GM19351 (cell line): ENCODE measurements around the gene SLC22A16.

Source experiments
- ATAC-seq: cut with Tn5 transposase; IDR thresholded peaks from one replicate; pipeline ENCODE4 v1.9.1; 2021; ENCODE audit warnings: mild to moderate bottlenecking, moderate library complexity; ENCODE audit not compliant: unreplicated experiment

Gene SLC22A16

GRCh38 chr6:110408901-110409300 is 67.5 kb downstream of the SLC22A16 start:
- ATAC-seq, result no peak

DNA sequence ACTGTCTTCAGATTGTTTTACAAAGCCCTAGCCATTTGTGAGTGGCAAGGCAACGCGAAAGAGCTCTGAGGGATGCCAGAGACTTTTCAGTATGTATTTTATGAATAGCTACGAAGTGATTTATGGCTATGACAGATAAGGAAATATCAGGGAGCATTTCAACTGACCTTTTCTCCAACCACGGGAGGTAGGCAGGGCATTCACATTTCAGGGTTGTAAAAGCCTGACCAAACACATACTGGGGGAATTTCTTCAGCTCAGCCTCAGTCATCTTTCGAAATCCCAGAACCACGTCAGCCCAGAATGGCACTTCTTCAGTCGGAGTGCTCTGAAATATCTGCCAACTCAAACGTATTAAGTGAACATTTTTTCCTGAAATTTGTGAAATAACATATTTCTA is 71.8 kb downstream of the SLC22A16 start:
- no peak for ATAC-seq

DNA sequence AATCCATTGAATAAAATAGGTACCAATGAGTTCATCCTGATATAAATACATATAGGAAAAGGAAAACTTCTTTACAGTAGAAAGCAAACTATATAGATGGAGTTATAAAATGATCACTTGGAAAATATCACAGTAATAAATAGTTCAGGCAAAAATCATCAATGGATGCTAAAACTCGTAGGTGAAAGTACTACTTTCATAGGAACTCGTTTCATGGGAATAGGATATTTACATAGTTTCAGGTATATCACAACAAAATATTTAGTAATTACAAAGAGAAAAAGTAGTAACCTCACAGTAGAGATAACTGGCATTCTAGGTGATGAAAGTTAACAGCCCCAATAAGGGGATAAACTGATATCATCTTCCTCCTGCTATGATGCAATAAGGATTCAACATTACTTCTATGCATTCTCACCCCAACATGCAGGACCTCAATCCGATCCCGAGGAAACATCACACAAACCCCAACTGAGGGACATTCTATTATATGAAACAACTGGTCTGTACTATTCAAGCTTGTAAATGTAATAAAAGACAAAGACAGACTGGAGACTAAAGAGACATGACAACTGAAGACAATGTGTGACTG is 74.7 kb downstream of the SLC22A16 start:
- ATAC-seq, result no peak

DNA sequence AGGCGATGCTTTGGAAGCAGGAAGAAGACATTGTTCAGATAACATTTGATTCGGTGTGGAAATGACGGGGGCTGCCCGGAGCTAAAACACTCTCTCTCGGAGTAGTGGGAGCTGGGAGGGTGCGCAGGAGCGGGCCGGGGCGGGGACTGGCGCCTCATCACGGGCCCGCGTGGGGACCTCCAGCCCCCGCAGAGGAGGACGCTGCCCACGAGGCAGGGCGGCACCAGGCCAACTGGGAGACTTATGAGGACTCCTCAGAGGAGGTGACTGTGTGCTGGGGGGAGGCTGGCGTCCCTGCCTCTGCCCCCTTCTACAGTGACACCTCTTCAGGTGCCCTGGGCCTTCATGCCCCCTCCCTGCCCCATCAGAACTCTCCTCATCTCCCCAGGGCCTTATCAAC is 76.2 kb downstream of the SLC22A16 start:
- ATAC-seq, result no peak

- ATAC-seq, result no peak
Observed at GRCh38 chr6:110399219-110400071, 77.0 kb downstream of the SLC22A16 start.

- no peak for ATAC-seq
Observed at GRCh38 chr6:110398778-110399177, 77.6 kb downstream of the SLC22A16 start.

GRCh38 chr6:110395221-110395620 is 81.2 kb downstream of the SLC22A16 start:
- ATAC-seq, result no peak

- no peak for ATAC-seq
Observed at GRCh38 chr6:110394409-110394808, 82.0 kb downstream of the SLC22A16 start.

DNA sequence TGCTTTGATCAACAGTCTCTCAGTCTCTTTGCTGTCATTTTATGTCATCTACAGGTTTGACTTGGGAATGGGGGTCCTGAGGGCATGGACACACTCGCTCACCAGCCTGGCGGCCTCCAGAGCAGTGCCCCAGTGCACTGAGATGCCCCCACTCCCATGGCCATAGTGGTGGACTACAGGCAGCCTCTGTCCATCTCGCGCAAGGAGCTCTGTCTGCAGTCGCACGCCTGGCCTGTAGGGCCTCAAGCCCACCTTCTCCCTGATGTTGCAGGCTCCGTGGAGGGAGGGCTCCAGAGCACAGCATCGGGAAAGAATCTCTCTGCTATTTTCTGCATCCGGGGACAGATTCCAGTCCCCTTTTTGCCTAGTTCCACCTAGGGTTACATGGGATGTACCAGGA is 83.7 kb downstream of the SLC22A16 start:
- ATAC-seq, result no peak

- no peak for ATAC-seq
Observed at GRCh38 chr6:110390404-110390803, 86.0 kb downstream of the SLC22A16 start.

DNA sequence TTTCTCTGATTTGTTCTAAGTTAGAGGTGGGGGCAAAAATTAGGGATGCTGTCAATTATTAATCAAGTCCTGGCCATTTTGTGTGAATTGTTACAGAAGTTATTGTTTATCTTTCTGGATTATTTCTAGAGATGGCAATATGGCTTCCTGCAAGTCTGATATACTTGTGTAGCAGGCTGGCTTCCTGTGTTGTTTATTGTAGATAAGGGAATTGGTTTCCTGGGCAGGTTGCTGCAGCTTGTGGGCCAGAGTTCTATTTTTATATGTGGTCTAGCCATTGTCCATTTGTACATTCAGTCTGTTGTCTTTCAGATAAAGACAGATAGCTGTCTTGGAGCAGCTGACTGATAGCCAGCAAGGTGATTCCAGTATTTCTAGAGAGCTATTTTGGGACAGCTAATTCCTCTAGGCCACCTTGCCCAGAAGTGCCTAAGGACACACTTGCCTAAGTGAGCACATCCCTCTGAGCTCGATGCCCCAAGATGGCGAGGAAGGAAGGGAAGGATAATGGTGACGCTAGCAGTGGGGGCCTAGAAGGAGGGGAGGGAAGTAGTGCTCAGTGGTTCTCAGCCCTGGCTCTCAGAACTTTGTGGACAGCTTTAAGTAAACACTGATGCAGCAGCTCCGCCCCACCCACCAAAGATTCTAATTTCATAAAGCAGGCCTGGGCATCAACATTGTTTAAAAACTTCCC is 86.6 kb downstream of the SLC22A16 start:
- no peak for ATAC-seq

GRCh38 chr6:110387986-110388385 is 88.4 kb downstream of the SLC22A16 start:
- no peak for ATAC-seq

GRCh38 chr6:110385458-110385863 is 91.0 kb downstream of the SLC22A16 start:
- no peak for ATAC-seq

- no peak for ATAC-seq
Observed at GRCh38 chr6:110378552-110378951, 97.9 kb downstream of the SLC22A16 start.
